Stimulated activated CD8-positive, alpha-beta memory T cell treated with anti-CD3 and anti-CD28 coated beads, Interleukin-12 subunit alpha, Interleukin-12 subunit beta, amount 100 ng/mL, for 24 hours (primary cell): ENCODE measurements around the gene LBX2.

Experiments used
- DNase-seq: peaks from one replicate; pipeline ENCODE4 v3.0.0-alpha.2; 2020; ENCODE audit errors: extremely low read depth

LBX2 gene

DNA sequence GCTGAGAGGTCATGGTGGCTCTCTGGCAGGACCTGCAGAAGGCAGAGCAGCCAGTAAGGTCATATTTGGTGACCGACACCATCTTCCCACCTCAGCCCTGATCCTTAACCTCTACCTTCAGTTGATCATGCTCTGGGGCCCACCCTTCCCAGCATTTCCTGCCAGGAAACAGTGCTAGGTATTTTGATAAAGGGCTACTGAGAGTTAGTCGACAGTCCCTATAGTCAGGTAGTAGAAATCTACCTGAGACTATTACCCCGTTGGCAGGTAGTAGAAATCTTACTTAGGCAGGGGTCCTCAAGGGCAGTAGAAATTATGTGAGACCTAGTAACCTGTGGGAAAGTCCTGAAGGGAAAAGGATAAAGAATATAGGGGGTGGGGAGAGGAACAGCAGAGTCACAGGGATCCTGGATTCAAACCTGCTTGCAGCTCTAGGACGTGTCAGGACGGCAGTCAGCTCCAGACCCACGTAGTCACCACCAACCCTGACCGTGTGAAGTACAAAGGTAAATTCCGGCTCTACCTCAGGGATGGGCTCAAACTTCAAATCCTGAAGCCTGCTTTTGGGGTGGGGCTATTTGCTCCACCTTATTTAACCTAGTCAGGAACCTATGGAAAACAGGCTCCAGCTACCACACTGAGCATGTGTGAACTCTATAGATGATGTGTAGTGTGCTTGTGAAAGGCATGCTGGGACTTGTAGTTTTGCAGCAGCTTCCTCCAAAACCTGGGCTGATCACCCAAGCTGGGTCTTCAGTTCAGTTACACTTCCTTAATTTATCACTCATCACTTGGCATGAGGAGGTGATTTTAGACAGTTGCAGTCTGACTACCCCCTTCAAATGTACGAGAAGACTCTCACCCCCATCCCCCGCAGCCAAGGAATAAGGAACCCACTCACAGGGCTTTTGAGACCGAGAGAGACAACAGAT lies 26.6 kb upstream of the LBX2 start, which contains the start of gene DQX1:
Gene DQX1, minus strand, starts transcription at position 515 of the 932 bp plus-strand sequence. Its CDS starts 502 bp downstream, at position 13.
- no peak for DNase-seq

DNA sequence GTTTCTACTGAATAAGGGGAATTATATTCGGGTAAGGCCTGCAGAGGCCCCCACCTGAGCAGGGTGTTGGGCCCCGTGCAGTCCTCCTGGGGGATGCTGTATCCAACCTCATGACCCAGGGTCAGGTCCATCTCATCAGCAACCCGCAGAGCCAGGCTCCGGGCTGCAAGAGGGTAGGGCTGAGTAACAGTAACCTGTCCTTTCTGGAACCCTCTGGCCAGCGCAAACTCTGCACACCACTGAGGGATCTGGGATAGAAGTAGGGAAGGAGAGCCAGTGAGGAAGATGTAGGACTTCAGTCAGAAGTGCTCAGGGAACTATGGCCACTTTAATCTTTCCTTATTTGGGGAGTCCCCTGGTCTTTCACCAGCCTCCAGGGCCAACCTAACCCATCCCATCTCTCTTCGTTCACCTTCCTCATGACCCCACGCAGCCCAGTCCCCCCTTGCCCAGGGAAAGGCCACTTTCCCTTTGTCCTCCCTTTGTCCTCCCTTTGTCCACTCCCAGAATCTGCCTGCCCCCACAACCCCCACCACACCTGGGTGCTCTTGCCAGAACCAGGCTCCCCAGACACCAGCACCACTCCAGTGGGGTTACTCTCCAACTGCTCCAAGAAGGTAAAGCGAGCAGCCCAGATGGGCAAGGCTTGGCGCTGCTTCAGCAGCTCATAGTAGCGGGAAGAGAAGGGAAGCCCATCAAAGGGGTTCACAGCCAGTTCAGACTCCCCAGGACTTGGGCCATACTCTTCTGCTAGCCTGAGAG lies 25.7 kb upstream of the LBX2 start:
- DNase-seq: no peak

DNA sequence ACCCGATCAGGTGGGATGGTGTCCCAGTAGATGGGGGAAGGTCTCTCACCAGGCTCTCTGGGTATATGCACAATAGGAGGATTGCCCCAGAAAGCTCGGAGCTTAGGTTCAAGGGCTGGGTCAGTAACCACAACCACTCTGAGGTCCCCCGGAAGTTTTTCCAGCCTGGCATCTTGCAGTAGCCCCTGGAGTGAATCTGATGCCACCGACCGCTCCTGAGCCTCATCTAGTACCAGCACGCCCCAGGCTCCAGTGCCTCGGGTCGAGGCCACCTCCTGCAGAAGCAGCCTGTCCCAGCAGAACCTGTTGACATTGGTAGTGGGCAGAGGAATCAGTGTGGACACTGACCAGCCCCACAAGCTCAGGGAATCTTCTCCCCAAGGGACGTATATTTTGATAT lies 24.6 kb upstream of the LBX2 start:
- DNase-seq: no peak

DNA sequence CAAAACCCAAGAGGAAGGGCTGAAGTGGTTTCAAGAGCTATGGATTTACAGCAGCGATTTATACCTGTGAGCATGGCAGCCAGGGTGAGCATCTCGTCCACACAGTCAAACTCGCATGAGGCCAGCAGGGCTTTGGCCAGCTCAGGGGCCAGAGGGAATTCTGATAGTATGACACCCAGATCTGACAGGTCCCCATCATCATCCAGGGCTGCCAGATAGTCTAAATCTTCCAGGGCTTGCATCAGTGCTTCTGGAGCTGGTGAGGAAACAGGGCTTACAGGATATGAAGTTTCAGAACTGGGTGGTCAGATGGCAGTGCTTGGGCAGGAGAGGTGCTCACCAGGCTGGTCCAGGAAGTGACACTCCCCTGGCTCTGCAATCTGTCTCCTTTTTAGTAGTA lies 23.1 kb upstream of the LBX2 start:
- no peak for DNase-seq

DNA sequence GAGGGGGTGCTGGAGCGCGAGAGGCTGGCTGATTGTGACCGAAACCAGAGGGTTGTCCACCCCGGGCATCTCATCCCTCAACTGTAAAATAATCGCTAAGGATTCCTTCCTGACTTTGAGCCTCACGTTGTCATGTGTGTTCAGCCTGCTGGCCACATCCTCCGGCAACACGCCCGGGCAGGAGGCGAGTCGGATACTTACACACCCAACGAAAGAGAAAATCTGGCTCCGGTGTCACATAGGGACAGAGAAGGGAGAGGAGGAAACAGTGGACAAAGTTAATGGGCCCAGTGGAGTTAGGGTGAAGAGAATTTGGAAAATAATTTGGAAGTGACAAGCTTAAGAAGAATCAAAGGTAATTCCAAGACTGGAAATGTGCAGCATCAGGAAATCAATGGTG lies 17.2 kb upstream of the LBX2 start:
- no peak for DNase-seq

DNA sequence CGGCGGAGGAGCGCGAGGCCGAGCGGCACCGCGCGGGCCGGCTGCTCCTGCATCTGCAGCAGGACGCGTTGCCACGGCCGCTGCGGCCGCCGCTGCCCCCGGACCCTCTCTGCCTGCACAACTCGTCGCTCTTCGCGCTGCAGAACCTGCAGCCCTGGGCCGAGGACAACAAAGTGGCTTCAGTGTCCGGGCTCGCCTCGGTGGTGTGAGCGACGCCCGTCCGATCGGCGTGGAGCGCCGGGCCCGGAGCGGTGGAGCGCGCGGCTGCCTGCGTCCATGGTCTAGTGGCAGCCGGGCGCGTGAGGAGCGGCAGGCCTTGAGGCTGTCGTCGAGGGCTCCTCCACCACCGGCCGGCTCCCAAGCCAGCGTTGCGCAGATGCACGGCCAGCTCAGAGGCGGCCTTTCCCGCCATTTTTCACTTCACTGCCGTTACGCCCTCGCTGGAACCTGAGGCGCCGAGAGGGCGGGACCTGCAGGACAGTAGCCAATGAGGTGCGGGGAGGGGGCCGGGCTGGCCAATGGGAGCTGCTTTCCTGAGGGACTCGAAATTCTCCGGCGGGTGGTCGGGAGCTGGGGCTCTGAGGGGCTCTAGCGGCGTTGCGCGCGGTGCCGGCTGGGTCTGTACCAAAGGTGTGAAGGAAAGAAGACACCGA lies 16.7 kb upstream of the LBX2 start:
- peak; percentile 69 for DNase-seq

DNA sequence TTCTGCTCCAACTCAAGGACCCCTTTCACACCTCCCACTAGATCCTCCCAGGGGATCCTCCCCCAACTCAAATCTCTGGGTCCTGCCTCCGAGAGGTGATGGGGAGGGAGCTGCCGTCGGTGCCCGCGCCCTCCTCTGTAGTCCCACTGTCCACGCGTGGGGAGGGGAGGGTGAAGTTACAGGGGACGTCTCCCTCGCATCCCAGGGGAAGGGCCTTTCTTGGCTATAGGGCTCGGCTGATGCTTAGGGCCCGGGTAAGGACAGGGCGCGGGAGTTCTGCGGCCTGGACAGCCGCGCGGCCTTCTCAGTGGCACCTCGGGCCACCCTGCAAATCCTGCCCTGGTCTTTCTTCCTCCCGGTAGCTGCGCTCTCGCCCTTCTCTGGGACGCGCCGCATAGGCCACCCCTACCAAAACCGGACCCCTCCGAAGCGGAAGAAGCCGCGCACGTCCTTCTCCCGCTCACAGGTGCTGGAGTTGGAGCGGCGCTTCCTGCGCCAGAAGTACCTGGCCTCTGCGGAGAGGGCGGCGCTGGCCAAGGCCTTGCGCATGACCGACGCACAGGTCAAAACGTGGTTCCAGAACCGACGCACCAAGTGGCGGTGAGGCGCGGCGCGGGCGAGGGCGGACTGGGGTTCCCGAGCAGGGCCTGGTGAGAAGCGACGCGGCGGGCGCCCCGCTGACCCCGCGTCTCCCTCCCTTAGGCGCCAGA lies 16.0 kb upstream of the LBX2 start:
- DNase-seq: no peak

DNA sequence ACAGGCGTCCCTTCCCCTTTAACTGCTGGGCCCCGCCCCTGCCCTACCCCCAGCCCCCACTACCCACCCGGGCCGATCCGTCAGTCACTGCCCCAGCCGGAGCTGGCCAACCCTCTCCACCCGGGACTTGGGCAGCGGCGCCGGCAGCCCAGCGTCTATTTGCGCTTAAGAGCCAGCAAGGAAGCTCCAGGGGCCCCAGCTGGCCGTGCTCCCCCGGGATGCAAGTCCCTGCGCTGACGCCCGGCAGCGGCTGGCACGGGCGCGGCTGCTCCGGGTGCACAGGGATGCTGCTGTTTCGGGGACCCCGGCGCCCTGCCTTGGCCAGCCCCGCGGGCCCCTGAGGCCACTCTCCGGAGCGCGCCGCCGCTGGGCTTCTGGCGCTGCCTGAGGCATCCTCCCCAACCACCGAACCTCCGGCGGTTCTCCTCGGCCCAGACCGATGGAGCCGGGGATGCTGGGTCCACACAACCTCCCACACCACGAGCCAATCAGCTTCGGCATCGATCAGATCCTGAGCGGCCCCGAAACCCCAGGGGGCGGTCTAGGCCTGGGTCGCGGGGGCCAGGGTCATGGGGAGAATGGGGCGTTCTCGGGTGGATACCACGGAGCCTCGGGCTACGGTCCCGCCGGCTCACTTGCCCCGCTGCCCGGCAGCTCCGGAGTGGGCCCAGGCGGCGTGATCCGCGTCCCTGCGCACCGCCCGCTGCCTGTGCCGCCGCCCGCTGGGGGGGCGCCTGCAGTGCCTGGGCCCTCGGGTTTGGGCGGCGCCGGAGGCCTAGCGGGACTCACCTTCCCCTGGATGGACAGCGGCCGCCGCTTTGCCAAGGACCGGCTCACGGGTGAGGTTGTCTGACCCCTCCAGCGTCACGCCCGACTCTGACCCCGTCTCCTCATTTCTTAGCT lies 15.2 kb upstream of the LBX2 start, which contains the start of gene TLX2:
Gene TLX2, plus strand, starts transcription at position 83 of the 903 bp plus-strand sequence. Its CDS starts 357 bp downstream, at position 440.
- no peak for DNase-seq

DNA sequence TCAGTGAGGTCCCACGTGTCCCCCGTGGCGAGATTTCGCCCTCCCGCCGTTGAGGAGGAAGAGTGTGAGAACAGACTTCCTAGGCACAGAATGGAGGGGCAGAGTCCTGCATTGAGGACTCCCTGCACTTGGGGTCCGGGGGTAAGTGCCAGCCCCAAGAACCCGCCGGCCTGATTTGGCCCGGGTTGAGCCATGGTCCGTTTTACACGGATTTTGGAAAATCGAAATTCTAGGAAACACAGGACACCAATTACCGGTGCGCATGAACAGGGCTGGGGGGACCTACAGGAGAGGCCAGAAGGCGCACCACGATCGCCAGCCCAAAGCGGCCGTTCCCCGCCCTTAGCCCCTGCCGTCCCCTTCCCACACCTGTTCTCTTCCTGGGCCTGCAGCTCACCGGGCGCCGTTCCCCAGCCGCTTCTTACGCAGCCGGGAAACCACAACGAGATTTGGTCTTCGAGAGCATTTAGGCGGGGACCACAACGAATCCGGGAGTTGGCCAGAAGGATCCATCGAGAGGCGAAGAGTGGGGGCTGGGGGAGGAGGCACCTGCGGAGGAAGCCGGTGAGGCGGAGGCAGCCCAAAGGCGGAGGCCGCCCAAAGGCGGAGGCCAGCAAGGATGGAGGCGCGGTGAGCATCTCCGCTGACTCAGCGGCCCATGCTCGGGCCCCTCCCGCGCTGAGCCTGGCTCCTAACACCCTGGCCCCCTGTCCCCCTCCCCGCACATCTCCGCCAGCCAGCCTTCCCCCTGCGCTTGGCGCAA lies 14.4 kb upstream of the LBX2 start:
- no peak for DNase-seq

DNA sequence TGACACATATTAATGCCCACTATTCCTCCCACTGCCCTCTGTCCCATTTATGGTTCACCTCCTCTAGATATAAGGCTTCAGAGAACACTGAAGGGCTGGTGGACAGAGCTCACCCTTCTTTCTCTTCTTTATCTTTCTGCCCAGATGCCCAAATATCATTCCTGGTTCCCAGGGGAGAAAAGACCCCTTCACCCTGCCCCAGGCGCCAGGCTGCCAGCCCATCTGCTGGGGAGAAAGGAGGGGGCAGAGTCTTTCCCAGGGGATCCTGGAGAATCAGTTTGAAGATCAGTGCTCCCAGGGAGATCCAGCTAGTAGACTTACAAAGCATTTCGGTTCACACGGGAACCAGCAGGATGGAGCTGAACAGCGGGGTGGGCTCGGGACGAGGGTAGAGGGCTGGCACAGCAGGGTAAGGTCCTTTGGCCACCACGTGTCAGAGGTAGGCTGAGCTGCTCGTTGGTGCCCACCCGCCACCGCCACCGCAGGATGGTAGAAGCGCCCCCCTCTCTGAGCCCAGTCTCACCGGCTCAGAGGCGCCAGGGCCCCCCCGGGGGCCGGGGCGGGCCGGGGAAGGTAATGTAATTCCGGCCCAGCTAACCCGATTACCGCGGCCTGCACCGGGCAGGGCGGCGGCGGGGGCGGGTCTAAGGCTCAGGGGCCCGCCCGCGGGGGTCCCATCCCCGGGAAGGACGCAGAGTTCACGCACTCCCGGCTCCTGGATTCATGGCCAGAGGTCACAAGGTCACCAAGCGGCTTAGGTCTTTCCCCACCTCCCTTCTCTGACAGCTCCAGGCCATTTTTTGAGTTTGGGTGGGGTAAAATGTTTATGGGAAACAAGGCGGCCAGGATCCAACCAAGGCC lies 13.6 kb upstream of the LBX2 start:
- DNase-seq: no peak

DNA sequence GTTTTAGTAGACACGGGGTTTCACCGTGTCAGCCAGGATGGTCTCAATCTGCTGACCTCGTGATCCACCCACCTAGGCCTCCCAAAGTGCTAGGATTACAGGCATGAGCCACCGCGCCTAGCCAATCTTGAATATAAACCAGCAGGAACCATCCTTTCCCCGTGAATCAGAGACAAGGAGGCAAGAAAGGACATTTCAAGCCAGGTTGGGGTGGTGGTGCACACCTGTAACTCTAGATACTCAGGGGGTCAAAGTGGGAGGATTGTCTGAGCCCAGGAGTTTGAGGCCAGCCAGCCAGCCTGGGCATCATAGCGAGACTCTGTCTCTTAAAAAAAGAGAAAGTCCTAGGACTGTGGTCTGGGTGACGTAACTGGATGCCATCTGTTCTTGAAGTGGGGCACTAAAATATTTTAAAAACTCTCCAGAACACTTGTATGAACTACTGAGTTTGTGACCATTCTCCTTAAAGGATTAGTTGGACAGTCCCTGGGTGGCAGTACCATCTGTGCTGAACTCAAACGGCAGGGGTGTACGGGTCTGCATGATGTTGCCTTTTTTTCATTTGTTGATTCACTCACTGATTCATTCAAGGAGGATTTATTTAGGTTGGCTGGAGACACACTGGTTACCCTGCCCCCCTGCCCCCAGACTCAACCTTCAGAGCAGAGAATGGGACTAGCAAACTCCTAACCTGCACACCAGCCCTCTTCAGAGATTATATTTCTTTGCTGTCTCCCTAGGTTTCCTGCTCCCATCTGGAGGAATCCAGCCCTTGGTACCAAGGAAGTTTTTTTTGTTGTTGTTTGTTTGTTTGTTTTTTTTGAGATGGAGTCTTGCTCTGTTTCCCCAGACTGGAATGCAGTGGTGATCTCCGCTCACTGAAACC lies 11.9 kb upstream of the LBX2 start:
- DNase-seq: no peak

DNA sequence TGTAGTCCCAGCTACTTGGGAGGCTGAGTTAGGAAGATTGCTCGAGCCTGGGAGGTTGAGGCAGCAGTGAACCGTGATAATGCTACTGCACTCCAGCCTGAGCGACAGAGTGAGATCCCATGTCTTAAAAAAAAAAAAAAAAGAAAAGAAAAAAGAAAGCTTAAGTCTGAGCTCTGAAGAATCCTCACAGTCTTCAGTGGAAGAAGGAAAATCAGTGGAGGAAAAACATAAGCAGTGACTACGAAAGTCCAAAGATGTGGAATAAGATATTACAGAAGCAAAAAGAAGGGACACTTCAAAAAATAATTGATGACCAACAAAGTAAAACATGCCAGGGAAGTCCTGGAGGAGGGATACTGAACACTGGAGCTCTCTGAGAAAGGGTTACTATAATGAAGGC lies 10.9 kb upstream of the LBX2 start:
- no peak for DNase-seq

DNA sequence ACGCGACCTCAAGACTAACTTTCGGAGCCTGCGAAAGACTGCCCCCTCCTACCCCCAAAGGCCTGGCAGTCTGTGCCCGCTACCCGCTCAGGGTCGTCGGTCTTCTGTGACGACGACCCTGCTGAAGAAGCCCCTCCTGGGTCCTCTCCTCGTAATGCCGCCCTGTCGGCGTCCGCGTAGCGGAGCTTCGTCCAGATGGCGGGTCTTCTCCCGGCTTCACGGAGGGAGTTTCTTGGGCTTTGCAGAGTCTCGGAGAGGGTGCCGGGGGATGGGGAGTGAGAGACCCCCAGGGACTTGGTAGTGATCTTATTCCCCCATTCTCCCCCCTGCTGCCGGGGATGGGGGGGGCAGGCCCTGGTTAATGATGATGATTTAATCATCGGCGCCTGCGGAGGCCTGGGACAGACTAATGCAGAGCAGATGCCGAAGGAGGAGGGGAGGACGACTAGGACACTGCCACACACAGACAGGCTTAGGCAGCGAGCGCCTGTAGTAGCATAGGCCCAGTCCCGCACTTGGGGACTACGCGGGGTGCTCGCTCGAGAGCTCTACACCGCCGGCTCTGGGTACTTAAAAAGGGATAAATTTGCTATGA lies 8.6 kb upstream of the LBX2 start:
- no peak for DNase-seq

DNA sequence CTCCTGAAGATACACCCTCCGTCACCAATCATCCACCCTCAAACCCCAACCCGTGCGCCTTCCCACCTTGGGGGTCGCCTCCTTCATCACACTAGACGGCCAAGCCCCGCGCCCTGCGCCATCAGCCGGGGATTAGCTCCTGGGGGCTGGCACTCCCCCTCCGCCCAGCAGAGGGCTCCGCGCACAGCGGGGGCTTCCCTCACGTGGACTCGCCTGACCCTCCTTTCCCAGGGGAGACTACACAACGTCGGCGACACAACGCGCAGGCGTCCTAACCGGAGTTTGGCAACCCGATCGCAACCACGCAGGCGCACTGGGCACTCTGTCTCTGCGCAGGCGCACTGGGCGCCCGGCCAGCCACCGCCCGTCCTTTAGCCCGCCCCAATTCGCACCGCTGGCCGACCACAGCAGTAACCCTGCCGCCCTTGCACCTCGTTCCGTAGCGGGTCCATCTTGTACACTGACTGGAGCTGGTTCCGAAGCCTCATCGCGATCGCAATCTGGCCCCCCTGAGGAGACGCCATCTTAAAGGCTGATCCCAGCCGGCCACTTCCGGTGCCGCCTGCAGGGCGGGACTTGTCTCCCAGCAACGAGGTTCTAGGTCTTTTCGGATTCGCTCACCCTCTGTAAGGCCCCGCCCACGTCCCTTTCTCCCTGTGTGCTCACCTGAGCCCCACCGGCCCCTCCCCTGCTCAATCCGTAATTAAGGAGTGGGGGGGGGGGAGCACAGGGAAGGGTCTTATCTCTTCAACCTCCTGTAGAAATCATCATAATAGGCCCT lies 7.9 kb upstream of the LBX2 start, which contains the start of gene PCGF1:
Gene PCGF1, minus strand, starts transcription at position 551 of the 781 bp plus-strand sequence. Its CDS starts 27 bp downstream, at position 524.
- DNase-seq: peak; percentile 96

DNA sequence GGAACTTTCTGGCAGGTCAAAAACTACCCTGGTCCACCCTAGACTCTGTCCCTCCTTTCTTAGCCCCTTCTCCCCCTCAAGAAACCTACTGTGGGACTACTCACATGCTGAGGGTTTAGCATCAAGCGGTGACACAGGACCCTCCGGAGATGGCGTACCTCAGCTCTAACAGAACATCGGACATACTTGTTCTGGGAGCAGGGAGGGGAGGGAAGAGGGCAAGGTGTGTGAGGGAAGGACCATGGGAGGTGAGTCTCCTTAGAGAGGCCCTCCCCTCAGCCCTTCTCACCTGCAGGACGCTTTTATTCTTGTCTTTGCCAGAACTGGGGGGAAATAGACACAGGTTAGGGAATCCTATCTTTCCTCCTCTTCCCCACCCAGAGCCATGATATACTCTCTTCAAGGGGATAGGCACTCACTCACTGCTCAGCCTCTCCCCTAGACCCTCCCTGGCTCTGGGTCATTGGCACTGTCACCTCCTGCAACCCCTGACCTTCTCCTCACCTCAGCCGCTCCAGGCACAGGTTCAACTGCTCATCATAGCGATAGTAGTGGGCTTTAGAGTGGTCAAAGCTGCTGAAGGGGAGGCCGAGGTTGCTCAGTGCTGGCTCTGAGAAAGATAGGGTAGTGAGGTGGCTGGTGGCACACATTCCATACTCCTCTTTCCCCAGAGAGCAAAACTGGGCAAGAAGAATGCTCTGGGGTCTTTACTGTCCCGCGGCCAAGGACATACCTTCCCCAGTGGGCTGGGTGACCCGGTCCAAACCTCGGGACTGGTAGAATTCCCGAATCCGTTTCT lies 6.2 kb upstream of the LBX2 start:
- no peak for DNase-seq

DNA sequence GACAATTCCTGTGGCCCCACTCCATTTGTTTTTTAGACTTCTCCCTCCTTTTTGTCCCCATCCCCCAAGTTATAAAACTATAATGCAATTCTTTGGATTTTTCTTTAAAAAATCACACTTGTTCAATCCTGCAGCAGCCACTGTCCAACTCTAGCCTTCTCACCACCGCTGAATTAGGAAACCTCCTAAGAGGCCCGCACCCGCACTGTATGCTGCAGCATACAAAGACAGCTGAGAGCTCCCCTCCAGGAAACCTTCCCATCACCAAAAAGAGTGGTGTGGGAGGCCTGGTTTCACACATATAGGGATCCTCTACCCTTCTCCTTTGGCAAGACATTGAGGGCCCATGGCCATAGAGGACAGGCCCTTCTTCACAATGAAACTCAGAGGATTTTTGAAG lies 5.2 kb upstream of the LBX2 start:
- DNase-seq: no peak
